A204.1 (cell line): Measurements from ENCODE around the gene FAM241A.
"Not testable (repeated sequence)": the region's sequence is repeated elsewhere in the genome, so short reads cannot be mapped to it uniquely, and the experiment has no call there.

ENCODE experiments used
- FAIRE-seq: peaks from 2 replicates; lab custom pipeline; 2012; peaks lifted over from hg19 to GRCh38; lab: Jason Lieb, UNC

The FAM241A gene

GRCh38 chr4:112173593-112174558 lies 28.6 kb downstream of the FAM241A start:
- FAIRE-seq: no peak

GRCh38 chr4:112175840-112176239 lies 30.6 kb downstream of the FAM241A start:
- no peak for FAIRE-seq

- no peak for FAIRE-seq
Measured at GRCh38 chr4:112176596-112176995, 31.3 kb downstream of the FAM241A start.

GRCh38 chr4:112178741-112179140 lies 33.5 kb downstream of the FAM241A start:
- not testable (repeated sequence) for FAIRE-seq

- FAIRE-seq: no peak
Measured at GRCh38 chr4:112181358-112182000, 36.2 kb downstream of the FAM241A start.

- FAIRE-seq: no peak
Measured at GRCh38 chr4:112182604-112183003, 37.4 kb downstream of the FAM241A start.

GRCh38 chr4:112183252-112183651 lies 38.0 kb downstream of the FAM241A start:
- FAIRE-seq: no peak

- FAIRE-seq: no peak
Measured at GRCh38 chr4:112184438-112184837, 39.2 kb downstream of the FAM241A start.

- FAIRE-seq: no peak
Measured at GRCh38 chr4:112185334-112185733, 40.1 kb downstream of the FAM241A start.

GRCh38 chr4:112185740-112186670 lies 40.8 kb downstream of the FAM241A start:
- FAIRE-seq: no peak

GRCh38 chr4:112189754-112190153 lies 44.5 kb downstream of the FAM241A start:
- FAIRE-seq: no peak

GRCh38 chr4:112190684-112191083 lies 45.4 kb downstream of the FAM241A start:
- no peak for FAIRE-seq

GRCh38 chr4:112196461-112196860 lies 51.2 kb downstream of the FAM241A start:
- no peak for FAIRE-seq

GRCh38 chr4:112199041-112199440 lies 53.8 kb downstream of the FAM241A start:
- FAIRE-seq: no peak

- no peak for FAIRE-seq
Measured at GRCh38 chr4:112201915-112202505, 56.8 kb downstream of the FAM241A start.

GRCh38 chr4:112203593-112203992 lies 58.3 kb downstream of the FAM241A start:
- FAIRE-seq: no peak

- no peak for FAIRE-seq
Measured at GRCh38 chr4:112206431-112206830, 61.2 kb downstream of the FAM241A start.

GRCh38 chr4:112208137-112209095 lies 63.2 kb downstream of the FAM241A start:
- FAIRE-seq: not testable (repeated sequence)

- FAIRE-seq: no peak
Measured at GRCh38 chr4:112210777-112211176, 65.5 kb downstream of the FAM241A start.

GRCh38 chr4:112213091-112213490 lies 67.8 kb downstream of the FAM241A start:
- FAIRE-seq: no peak

- FAIRE-seq: no peak
Measured at GRCh38 chr4:112213856-112214255, 68.6 kb downstream of the FAM241A start.
